IPS-11a (cell line): ENCODE data around the gene ADAR.

Experiments
- H3K4me3 ChIP-seq: one replicate; pipeline ENCODE4 v1.5.1; 2013; ENCODE audit warnings: low read depth, low read length, control low read depth

The ADAR gene

GRCh38 chr1:154559466-154560044, 48.4 kb downstream of the ADAR start:
- H3K4me3 ChIP-seq = peak overlapping the region; percentile 48

GRCh38 chr1:154558720-154559465, 49.1 kb downstream of the ADAR start:
- H3K4me3 ChIP-seq = peak overlapping the region; percentile 48

GRCh38 chr1:154557939-154558719, 49.9 kb downstream of the ADAR start, which contains the start of gene UBE2Q1:
Gene UBE2Q1 (minus strand): TSS chr1:154558662. CDS start chr1:154558553, 109 bp downstream.
- peak within 1 kb of the TSS; percentile 56 for H3K4me3 ChIP-seq

GRCh38 chr1:154557248-154557938, 50.6 kb downstream of the ADAR start:
- H3K4me3 ChIP-seq = peak overlapping the region; percentile 56

- H3K4me3 ChIP-seq = no peak overlapping the region
Measured at GRCh38 chr1:154556422-154556821, 51.6 kb downstream of the ADAR start.

GRCh38 chr1:154553056-154554030, 54.6 kb downstream of the ADAR start:
- H3K4me3 ChIP-seq = no peak overlapping the region

GRCh38 chr1:154552036-154552435, 56.0 kb downstream of the ADAR start:
- H3K4me3 ChIP-seq = no peak overlapping the region

- H3K4me3 ChIP-seq = no peak overlapping the region
Measured at GRCh38 chr1:154551474-154551873, 56.5 kb downstream of the ADAR start.

GRCh38 chr1:154550657-154551056, 57.3 kb downstream of the ADAR start:
- no peak overlapping the region for H3K4me3 ChIP-seq

GRCh38 chr1:154550070-154550469, 57.9 kb downstream of the ADAR start:
- no peak overlapping the region for H3K4me3 ChIP-seq

- H3K4me3 ChIP-seq = no peak overlapping the region
Measured at GRCh38 chr1:154549202-154549770, 58.7 kb downstream of the ADAR start.

- H3K4me3 ChIP-seq = no peak overlapping the region
Measured at GRCh38 chr1:154548028-154548427, 60.0 kb downstream of the ADAR start.

- H3K4me3 ChIP-seq = no peak overlapping the region
Measured at GRCh38 chr1:154547105-154547732, 60.8 kb downstream of the ADAR start.

- no peak overlapping the region for H3K4me3 ChIP-seq
Measured at GRCh38 chr1:154546264-154547063, 61.5 kb downstream of the ADAR start.

- H3K4me3 ChIP-seq = no peak overlapping the region
Measured at GRCh38 chr1:154541231-154541630, 66.8 kb downstream of the ADAR start.

- no peak overlapping the region for H3K4me3 ChIP-seq
Measured at GRCh38 chr1:154539486-154540483, 68.2 kb downstream of the ADAR start.

GRCh38 chr1:154536570-154536969, 71.4 kb downstream of the ADAR start:
- H3K4me3 ChIP-seq = no peak overlapping the region
